Kidney tubule cell (primary cell): Measurements from ENCODE around the gene SPEF2.
A peak's percentile ranks its signal among the peaks of the same experiment; 100 is the strongest.
"Not testable (repeated sequence)": the region's sequence is repeated elsewhere in the genome, so short reads cannot be mapped to it uniquely, and the experiment has no call there.

ENCODE experiments used
- DNase-seq: peaks from one replicate; pipeline ENCODE4 v3.0.0-alpha.2; 2018; ENCODE audit warnings: low spot score

Gene SPEF2

GRCh38 chr5:35820735-35821134, 203.1 kb downstream of the SPEF2 start:
- no peak for DNase-seq

GRCh38 chr5:35821513-35821912, 203.8 kb downstream of the SPEF2 start:
- no peak for DNase-seq

GRCh38 chr5:35822511-35822910, 204.8 kb downstream of the SPEF2 start:
- DNase-seq, result no peak

GRCh38 chr5:35823347-35824098, 205.9 kb downstream of the SPEF2 start:
- no peak for DNase-seq

GRCh38 chr5:35826056-35826455, 208.4 kb downstream of the SPEF2 start:
- no peak for DNase-seq

- DNase-seq, result no peak
Measured at GRCh38 chr5:35826554-35826953, 208.9 kb downstream of the SPEF2 start.

- DNase-seq, result no peak
Measured at GRCh38 chr5:35828082-35828598, 210.5 kb downstream of the SPEF2 start.

- DNase-seq, result no peak
Measured at GRCh38 chr5:35830587-35830986, 212.9 kb downstream of the SPEF2 start.

GRCh38 chr5:35832762-35833161, 215.1 kb downstream of the SPEF2 start:
- no peak for DNase-seq

- DNase-seq, result no peak
Measured at GRCh38 chr5:35833224-35833623, 215.6 kb downstream of the SPEF2 start.

GRCh38 chr5:35835796-35836742, 218.4 kb downstream of the SPEF2 start:
- no peak for DNase-seq

- DNase-seq, result peak; percentile 10
Measured at GRCh38 chr5:35838370-35839042, 220.8 kb downstream of the SPEF2 start.

- no peak for DNase-seq
Measured at GRCh38 chr5:35842856-35843255, 225.2 kb downstream of the SPEF2 start.

GRCh38 chr5:35845508-35845907, 227.8 kb downstream of the SPEF2 start:
- not testable (repeated sequence) for DNase-seq

- DNase-seq, result no peak
Measured at GRCh38 chr5:35847491-35847890, 229.8 kb downstream of the SPEF2 start.

GRCh38 chr5:35847961-35848360, 230.3 kb downstream of the SPEF2 start:
- no peak for DNase-seq

GRCh38 chr5:35849860-35850259, 232.2 kb downstream of the SPEF2 start:
- DNase-seq, result no peak

GRCh38 chr5:35850967-35851680, 233.5 kb downstream of the SPEF2 start:
- no peak for DNase-seq

- DNase-seq, result peak; percentile 22
Measured at GRCh38 chr5:35852084-35852734, 234.5 kb downstream of the SPEF2 start.

- DNase-seq, result no peak
Measured at GRCh38 chr5:35852773-35853172, 235.1 kb downstream of the SPEF2 start.

GRCh38 chr5:35853631-35854030, 236.0 kb downstream of the SPEF2 start:
- no peak for DNase-seq
